ENCODE data around the gene COPB2. TPM values are rescaled to one million over a fixed set of nuclear protein-coding genes. Genes with fewer than 3 reads are reported as not detected.

Gene COPB2
- polyA plus RNA-seq, 1 of the 3 experiments (the other 2 are of a cell fraction): 69.7 TPM

DNA sequence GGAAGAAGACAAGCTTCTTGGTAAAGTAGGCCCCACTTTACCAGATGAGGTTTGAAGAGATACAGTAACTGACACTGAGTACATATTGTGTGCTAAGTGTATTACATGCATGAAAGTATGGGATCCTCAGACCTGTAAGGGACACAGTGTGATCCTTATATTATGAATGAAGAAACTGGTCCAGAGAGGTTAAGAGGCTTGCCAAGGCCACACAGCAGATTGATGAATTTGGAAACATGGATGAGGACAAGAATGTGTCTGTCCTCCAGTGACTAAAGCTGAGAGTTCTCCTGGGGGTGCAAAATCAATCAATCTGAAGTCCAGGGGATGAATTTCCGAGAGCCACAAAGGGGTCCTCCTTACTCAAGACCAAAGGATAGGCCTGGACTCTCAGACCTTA, 77.0 kb downstream of the COPB2 start:
- H3K4me2 ChIP-seq: peak overlapping the region; percentile 20; the same call in 1 of the 2 replicates
- DNase-seq: no peak
- H3K27me3 ChIP-seq (ENCODE audit: insufficient read depth): no peaks in the 10 kb centered on the region

GRCh38 chr3:139311557-139311956, 77.9 kb downstream of the COPB2 start:
- Histone ChIP-seq H4K20me1 (ENCODE audit: insufficient read depth) (no peaks in the 10 kb centered on the region), H3K4me3 (ENCODE audit: low read depth in 2 of 2, low read length in 1 of 2) (no peak overlapping the region), H3K27me3 (ENCODE audit: insufficient read depth) (no peaks in the 10 kb centered on the region), H3K9me2 (no peaks in the 10 kb centered on the region), H3K4me2 (0 out of 2 replicates have a peak overlapping the region, but pooled peaks have one; percentile 12), H3F3A (replicated peaks; ENCODE audit: insufficient read depth) (peaks cover 24% of the 10 kb centered on the region), H3K4me1 (ENCODE audit: control insufficient read depth in 1 of 2, insufficient read depth in 2 of 2, low read depth in 1 of 2, low read length in 1 of 2) (peaks cover 3 to 43% of the 10 kb centered on the region in 2 experiments; a peak in 3 of 4 replicates), H3K9me3 (no peaks in the 10 kb centered on the region), H3K79me2 (ENCODE audit: insufficient read depth) (no peaks in the 10 kb centered on the region), H3K9ac (no peak overlapping the region), H2AFZ (ENCODE audit: low read depth) (no peak overlapping the region), H3K36me3 (replicated peaks in 1 of 2; ENCODE audit: control insufficient read depth in 1 of 2, insufficient read depth in 2 of 2, low read length in 1 of 2) (no peaks in the 10 kb centered on the region), H3K27ac (ENCODE audit: low read depth in 2 of 2, low read length in 1 of 2) (peak overlapping the region in 1 of 2 experiments; percentile 86; a peak in 2 of 4 replicates)
- WGBS (ENCODE audit: low lambda C conversion rate): 94% methylated on average over 1 of the region's 1 CpG
- POLR2A ChIA-PET: no interaction called here
- DNase-seq: no peak
- CTCF ChIA-PET: interaction anchor here (1.0 to 2.3 kb wide), 3 partner anchors 8 to 199 kb away, joined by 3 to 11 read pairs (median 3); no protein-coding TSS in a partner anchor
- TF ChIP-seq POLR2AphosphoS5 (IDR thresholded peaks at IDR 0.05; ENCODE audit: low read depth, low read length) (no peak), CHD2 (IDR thresholded peaks at IDR 0.05; ENCODE audit: low read length, partially characterized antibody) (no peak), TEAD4 (IDR thresholded peaks at IDR 0.05; ENCODE audit: borderline replicate concordance, insufficient read depth) (no peak), NFIC (IDR thresholded peaks at IDR 0.05; ENCODE audit: borderline replicate concordance) (no peak), ZBTB33 (IDR thresholded peaks at IDR 0.05; ENCODE audit: borderline replicate concordance, low read depth) (no peak), ELF1 (IDR thresholded peaks at IDR 0.05) (no peak), SIN3A (IDR thresholded peaks at IDR 0.05; ENCODE audit: borderline replicate concordance, low read depth, low read length) (no peak), JUND (IDR thresholded peaks at IDR 0.05) (no peak), RAD21 (IDR thresholded peaks at IDR 0.05; ENCODE audit: low read length) (no peak), YY1 (IDR thresholded peaks at IDR 0.05; ENCODE audit: low read depth) (no peak), SMC3 (IDR thresholded peaks at IDR 0.05; ENCODE audit: low read depth, low read length) (no peak), EP300 (IDR thresholded peaks at IDR 0.05; ENCODE audit: borderline replicate concordance in 1 of 2, low read depth in 1 of 2, low read length in 1 of 2) (no peak), GABPA (IDR thresholded peaks at IDR 0.05; ENCODE audit: low read depth) (no peak), IRF3 (IDR thresholded peaks at IDR 0.05; ENCODE audit: low read depth, low read length) (no peak), FOXM1 (IDR thresholded peaks at IDR 0.05; ENCODE audit: low read depth) (no peak)
- TF ChIP-seq, protein P1, sequence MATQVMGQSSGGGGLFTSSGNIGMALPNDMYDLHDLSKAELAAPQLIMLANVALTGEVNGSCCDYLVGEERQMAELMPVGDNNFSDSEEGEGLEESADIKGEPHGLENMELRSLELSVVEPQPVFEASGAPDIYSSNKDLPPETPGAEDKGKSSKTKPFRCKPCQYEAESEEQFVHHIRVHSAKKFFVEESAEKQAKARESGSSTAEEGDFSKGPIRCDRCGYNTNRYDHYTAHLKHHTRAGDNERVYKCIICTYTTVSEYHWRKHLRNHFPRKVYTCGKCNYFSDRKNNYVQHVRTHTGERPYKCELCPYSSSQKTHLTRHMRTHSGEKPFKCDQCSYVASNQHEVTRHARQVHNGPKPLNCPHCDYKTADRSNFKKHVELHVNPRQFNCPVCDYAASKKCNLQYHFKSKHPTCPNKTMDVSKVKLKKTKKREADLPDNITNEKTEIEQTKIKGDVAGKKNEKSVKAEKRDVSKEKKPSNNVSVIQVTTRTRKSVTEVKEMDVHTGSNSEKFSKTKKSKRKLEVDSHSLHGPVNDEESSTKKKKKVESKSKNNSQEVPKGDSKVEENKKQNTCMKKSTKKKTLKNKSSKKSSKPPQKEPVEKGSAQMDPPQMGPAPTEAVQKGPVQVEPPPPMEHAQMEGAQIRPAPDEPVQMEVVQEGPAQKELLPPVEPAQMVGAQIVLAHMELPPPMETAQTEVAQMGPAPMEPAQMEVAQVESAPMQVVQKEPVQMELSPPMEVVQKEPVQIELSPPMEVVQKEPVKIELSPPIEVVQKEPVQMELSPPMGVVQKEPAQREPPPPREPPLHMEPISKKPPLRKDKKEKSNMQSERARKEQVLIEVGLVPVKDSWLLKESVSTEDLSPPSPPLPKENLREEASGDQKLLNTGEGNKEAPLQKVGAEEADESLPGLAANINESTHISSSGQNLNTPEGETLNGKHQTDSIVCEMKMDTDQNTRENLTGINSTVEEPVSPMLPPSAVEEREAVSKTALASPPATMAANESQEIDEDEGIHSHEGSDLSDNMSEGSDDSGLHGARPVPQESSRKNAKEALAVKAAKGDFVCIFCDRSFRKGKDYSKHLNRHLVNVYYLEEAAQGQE (IDR thresholded peaks at IDR 0.05; ENCODE audit: low read depth, low read length): no peak

More for the DNA sequence above, 77.0 kb downstream of the COPB2 start:
- H4K20me1 ChIP-seq (ENCODE audit: insufficient read depth): no peaks in the 10 kb centered on the region
- H3K4me1 ChIP-seq (ENCODE audit: control insufficient read depth in 1 of 2, insufficient read depth in 2 of 2, low read depth in 1 of 2, low read length in 1 of 2): peaks cover 7 to 43% of the 10 kb centered on the region in 2 experiments; a peak in 3 of 4 replicates
- peak overlapping the region in 1 of 2 experiments; percentile 86; a peak in 3 of 4 replicates for H3K27ac ChIP-seq (ENCODE audit: low read depth in 2 of 2, low read length in 1 of 2)
- no peaks in the 10 kb centered on the region for H3K79me2 ChIP-seq (ENCODE audit: insufficient read depth)
- H3F3A ChIP-seq (replicated peaks; ENCODE audit: insufficient read depth): peaks cover 24% of the 10 kb centered on the region
- ChIA-PET POLR2A (no interaction called here), CTCF (interaction anchor here (0.8 to 3.2 kb wide), 4 partner anchors 15 to 377 kb away, joined by 3 to 10 read pairs (median 4); no protein-coding TSS in a partner anchor)
- 78% methylated on average over 1 of the region's 1 CpG for WGBS (ENCODE audit: low lambda C conversion rate)
- TF ChIP-seq, protein P2, sequence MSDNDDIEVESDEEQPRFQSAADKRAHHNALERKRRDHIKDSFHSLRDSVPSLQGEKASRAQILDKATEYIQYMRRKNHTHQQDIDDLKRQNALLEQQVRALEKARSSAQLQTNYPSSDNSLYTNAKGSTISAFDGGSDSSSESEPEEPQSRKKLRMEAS (IDR thresholded peaks at IDR 0.05; ENCODE audit: low read depth): no peak
- TF ChIP-seq, protein P3, sequence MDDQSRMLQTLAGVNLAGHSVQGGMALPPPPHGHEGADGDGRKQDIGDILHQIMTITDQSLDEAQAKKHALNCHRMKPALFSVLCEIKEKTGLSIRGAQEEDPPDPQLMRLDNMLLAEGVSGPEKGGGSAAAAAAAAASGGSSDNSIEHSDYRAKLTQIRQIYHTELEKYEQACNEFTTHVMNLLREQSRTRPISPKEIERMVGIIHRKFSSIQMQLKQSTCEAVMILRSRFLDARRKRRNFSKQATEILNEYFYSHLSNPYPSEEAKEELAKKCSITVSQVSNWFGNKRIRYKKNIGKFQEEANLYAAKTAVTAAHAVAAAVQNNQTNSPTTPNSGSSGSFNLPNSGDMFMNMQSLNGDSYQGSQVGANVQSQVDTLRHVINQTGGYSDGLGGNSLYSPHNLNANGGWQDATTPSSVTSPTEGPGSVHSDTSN (IDR thresholded peaks at IDR 0.05): no peak
- no peak for TF ChIP-seq RXRA (IDR thresholded peaks at IDR 0.05; ENCODE audit: borderline replicate concordance, low read depth)
- TF ChIP-seq TEAD4 (IDR thresholded peaks at IDR 0.05; ENCODE audit: borderline replicate concordance, insufficient read depth): no peak
- TF ChIP-seq NRF1 (IDR thresholded peaks at IDR 0.05; ENCODE audit: low read depth, low read length): no peak
- no peak for TF ChIP-seq FOXJ3 (CRISPR knock-in tag; IDR thresholded peaks at IDR 0.05)
- TF ChIP-seq EP300 (IDR thresholded peaks at IDR 0.05; ENCODE audit: borderline replicate concordance in 1 of 2, low read depth in 1 of 2, low read length in 1 of 2): no peak
- TF ChIP-seq JUND (IDR thresholded peaks at IDR 0.05): no peak
- no peaks in the 10 kb centered on the region for H3K36me3 ChIP-seq (replicated peaks in 1 of 2; ENCODE audit: control insufficient read depth in 1 of 2, insufficient read depth in 2 of 2, low read length in 1 of 2)
- H3K4me3 ChIP-seq (ENCODE audit: low read depth in 2 of 2, low read length in 1 of 2): no peak overlapping the region
- no peak overlapping the region for H2AFZ ChIP-seq (ENCODE audit: low read depth)
- no peaks in the 10 kb centered on the region for H3K9me2 ChIP-seq
- no peaks in the 10 kb centered on the region for H3K9me3 ChIP-seq
- H3K9ac ChIP-seq: no peak overlapping the region

Data from SK-N-SH (cell line).